ENCODE measurements around the gene THSD4.

The THSD4 gene

DNA sequence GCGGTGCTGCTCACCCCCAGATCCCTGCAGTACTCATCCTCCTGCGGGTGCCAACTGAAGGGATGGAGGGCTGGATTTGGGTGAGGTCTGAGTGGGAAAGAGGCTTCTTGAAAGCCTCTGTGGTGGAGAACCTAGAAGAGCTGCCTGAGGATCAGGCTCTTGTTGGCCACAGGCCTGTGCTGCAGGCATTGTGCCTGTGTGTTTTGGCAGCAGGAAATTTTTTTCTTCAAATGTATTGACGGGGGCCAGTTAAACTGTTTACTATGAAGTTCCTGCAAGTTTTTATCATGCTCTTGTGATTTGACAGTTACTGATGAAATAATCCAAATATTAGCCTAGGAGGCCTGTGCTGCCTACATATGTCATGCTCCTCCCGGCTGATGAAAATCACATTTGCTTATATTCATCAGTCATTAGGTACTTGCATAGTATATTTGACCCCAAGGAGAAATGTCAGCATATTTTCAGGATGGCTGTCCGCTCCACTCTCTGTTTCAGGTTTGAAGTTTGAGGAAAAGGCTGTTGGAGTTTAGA is 103.1 kb downstream of the THSD4 start:
- in situ Hi-C loops (cut with MboI; ENCODE audit: low sequenced_read_pairs) = no loop called here

- in situ Hi-C loops (cut with MboI; ENCODE audit: low sequenced_read_pairs) = no loop called here
These were observed 103.8 kb downstream of the THSD4 start for GRCh38 chr15:71219101-71219500.

GRCh38 chr15:71219645-71220044 is 104.4 kb downstream of the THSD4 start:
- in situ Hi-C loops (cut with MboI; ENCODE audit: low sequenced_read_pairs) = no loop called here

- in situ Hi-C loops (cut with MboI; ENCODE audit: low sequenced_read_pairs) = no loop called here
These were observed 105.6 kb downstream of the THSD4 start for GRCh38 chr15:71220828-71221227.

DNA sequence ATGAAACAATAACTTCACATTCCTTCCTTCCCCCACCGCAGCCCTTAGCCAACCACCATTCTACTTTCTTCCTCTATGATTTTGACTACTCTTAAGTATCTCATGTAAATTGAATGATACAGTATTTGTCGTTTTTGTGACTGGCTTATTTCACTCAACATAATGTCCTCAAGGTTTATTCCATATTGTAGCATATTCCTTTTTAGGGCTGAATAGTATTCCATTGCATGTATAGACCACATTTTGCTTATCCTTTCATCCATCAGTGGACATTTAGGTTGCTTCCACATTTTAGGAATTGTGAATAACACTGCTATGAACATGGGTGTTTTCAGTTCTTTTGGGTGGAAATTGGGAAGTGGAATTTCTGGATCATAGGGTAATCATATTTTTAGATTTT is 106.1 kb downstream of the THSD4 start:
- in situ Hi-C loops (cut with MboI; ENCODE audit: low sequenced_read_pairs) = no loop called here

GRCh38 chr15:71223516-71223915 is 108.2 kb downstream of the THSD4 start:
- in situ Hi-C loops (cut with MboI; ENCODE audit: low sequenced_read_pairs) = no loop called here

GRCh38 chr15:71224024-71224423 is 108.8 kb downstream of the THSD4 start:
- in situ Hi-C loops (cut with MboI; ENCODE audit: low sequenced_read_pairs) = no loop called here

GRCh38 chr15:71225851-71226250 is 110.6 kb downstream of the THSD4 start:
- in situ Hi-C loops (cut with MboI; ENCODE audit: low sequenced_read_pairs) = no loop called here

DNA sequence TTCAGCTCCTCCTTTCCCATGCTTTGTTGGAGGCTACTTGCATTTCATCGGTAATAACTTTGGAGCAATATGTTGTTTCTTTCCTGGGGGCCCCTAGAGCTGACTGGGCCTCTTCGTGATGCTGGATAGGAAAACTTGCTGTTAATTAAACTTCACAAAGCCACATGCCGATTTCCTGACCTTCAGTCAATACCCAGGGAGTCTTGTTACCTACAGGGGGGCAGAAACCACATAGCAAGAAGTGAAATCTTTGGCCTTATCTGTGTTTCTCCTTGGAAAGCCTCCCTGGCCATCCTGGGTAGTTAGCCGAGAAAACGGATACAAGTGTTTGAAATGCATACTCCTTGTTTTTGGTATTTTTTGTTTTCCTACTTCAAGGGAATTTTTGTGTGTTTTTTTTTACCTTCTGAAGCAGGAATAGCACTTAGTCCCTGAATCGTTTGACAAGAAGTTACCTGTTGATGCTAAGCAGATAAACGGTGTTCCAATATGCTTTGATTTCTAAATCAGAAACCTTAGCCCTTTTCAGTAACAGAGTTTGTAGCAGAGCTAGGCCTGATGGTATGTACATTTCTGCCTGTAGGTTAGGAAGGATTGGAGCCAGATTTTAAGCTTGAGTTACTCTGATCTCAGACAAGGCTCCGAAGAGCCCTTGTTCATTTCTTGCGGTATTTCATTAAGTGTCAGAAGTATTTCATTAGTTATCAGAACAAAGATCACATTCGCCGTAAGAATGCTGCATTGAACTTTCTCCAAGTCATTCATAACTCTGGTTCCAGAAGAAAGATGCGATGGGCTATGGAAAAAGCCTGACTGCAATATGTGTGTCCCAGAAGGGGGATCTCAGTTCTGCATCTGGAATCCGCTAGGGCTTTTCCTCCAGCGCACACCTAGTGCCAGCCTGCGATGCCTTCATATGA is 111.5 kb downstream of the THSD4 start:
- in situ Hi-C loops (cut with MboI; ENCODE audit: low sequenced_read_pairs) = no loop called here

DNA sequence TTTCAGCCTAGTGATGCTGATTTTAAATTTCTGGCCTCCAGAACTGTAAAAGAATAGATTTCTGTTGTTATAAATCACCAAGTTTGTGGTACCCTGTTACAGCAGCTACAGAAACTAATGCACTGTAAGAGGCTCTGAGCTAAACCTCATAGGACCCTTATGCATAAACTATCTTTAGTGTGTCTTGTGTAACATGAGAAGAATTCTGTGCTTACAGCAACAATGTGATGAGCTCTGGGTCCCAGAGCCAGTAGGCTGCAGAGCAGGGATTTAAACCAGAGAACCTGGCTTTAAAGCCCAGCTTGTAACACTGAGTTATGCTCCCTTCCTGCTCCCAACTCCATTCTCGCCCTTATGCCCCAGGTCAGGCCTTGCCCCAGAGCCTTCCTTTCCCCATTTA is 113.1 kb downstream of the THSD4 start:
- in situ Hi-C loops (cut with MboI; ENCODE audit: low sequenced_read_pairs) = no loop called here

- in situ Hi-C loops (cut with MboI; ENCODE audit: low sequenced_read_pairs) = no loop called here
These were observed 115.0 kb downstream of the THSD4 start for GRCh38 chr15:71230303-71230702.

DNA sequence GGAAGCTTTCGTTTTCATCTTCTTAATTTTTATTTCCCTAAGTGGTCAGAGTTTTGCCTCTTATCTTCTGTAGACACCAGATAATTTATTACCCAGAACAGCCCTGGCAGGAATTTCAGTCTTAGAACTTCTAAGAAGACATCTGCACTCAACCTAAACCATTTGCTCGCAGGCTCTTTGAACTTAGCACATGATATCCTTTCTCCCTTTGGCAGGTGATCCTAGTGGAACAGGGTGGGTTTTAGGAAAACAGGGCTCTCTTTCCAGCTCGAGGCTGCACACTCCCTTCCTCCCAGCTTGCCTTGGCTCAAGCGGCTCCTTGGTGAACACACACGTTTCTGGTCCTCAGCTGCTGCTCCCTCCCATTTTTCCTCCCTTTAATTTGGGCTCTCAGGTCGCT is 116.5 kb downstream of the THSD4 start:
- in situ Hi-C loops (cut with MboI; ENCODE audit: low sequenced_read_pairs) = no loop called here

DNA sequence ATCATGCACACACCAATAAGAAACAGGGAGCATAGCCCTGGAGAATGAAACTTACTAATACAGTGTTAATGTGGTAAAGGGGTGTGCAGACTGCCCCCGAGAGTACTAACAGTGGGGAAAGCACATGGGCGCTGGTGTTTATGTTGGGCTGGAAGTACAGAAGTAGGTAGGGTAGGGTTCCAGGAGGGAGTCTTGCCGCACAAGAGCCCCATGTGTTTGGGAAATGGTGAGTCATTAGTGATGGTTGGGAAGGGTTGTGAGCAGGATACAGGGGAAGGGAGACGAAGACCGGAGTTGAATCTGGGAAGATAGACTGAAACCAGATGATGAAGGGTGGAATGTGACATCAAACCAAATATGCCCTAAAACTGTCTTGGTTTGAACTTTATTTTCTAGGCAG is 117.1 kb downstream of the THSD4 start:
- in situ Hi-C loops (cut with MboI; ENCODE audit: low sequenced_read_pairs) = no loop called here

DNA sequence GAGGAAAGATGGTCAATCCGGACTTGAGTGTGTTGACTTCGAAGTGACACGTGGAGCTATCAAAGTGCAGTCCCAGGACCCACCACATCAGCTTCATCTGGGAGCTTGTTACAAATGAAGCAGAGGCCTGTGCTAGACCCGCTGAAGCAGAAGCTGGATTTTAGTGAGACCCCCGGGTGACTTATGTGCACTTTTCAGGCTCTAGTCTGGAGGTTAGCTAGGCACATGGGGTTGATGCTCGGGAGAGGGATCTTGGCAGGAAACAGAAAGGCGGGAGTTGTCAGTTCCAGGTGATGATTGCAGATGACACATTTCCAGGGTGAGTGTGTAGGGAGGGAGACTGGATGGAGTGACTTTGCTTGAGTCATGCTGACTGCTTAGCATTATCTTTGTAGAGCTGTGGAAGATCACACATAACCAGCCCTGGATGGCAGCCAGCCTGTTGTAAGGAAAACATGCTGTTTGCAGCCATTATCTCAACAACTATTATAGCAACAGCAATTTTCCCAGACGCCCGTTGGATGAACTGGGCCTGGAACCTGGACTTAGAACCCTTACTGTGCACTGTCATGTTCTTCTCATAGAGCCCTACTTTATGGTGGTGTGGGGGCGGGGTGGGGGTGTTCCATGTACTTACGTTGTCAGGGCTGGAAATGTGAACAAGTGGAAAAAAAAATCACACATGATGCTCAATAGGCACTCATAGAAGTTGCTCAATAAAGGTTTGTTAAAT is 122.4 kb downstream of the THSD4 start:
- in situ Hi-C loops (cut with MboI; ENCODE audit: low sequenced_read_pairs) = no loop called here

GRCh38 chr15:71238926-71239325 is 123.7 kb downstream of the THSD4 start:
- in situ Hi-C loops (cut with MboI; ENCODE audit: low sequenced_read_pairs) = no loop called here

GRCh38 chr15:71239592-71240364 is 124.5 kb downstream of the THSD4 start:
- in situ Hi-C loops (cut with MboI; ENCODE audit: low sequenced_read_pairs) = no loop called here

DNA sequence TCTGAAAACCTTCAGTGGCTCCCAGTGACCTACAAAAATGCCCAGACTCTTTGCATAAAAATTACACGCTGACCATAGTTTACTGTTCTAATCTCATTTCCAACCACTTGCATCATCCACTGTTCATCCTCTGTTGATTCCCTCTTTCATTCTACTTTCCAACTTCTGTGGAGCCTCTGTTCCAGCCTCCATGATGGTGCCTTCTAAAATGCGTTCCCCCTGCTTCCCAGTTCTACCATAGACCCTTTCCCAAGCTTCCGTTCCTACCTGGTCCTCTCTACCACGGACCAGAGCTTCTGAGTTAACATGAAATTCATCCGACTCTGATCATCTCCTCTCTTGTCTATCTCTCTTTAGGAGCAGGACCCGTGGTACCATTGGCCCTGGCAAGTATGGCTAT is 127.0 kb downstream of the THSD4 start:
- in situ Hi-C loops (cut with MboI; ENCODE audit: low sequenced_read_pairs) = no loop called here

DNA sequence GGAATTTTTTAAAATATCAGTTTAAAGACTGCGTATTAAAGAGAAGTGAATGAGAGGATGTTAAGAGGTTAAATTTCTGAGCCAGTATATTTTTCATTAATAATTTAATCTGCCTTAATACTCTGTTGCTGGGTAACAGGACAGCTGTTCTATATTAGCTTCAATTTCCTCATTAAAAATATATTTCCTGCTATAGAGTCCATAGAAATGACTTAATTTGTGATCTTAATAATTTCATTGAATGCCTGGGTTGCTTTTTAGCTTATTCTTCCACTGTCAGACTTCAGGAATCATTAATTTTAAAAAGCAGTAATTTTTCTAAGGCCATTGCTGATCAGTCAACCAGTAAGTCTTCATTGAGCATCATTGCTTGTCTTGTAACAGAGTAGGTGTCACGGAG is 129.0 kb downstream of the THSD4 start:
- in situ Hi-C loops (cut with MboI; ENCODE audit: low sequenced_read_pairs) = no loop called here

DNA sequence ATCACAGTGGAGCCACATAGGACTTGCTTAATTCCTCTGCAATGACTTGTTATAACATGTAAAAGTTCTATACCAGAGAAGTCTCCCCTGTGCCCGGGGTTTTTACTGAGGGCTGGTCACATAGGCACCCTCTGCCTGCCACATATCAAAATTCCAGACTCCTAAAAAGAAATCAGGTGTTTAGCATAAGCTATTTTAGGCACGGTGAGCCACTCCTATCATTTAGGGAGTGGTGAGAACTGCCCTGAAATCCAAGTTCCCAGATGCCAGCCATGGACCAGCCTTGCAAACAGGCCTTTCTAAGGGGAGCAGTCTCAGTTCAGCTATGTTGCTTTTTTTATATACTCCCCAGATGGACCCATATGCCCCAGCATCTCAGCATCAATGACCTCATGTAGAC is 130.3 kb downstream of the THSD4 start:
- in situ Hi-C loops (cut with MboI; ENCODE audit: low sequenced_read_pairs) = no loop called here

DNA sequence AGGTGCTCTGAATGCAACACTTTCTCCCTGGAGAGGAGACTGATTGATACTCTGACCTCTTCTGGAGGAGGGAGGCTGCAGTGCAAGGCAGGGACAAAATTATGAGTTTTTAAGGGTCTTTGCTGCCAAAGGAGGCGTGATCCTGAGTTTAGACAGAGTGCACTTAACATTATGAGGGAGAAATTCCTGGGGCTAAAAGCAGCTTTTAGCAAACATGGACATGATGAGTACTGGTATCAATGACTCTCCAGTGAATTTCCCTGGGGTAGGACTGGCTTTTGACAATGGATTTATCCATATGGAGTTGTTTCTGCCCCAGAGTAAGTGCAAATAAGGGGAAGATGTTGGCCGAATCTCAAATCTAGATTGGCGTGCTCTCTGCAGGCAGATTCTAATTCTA is 133.1 kb downstream of the THSD4 start:
- in situ Hi-C loops (cut with MboI; ENCODE audit: low sequenced_read_pairs) = no loop called here

DNA sequence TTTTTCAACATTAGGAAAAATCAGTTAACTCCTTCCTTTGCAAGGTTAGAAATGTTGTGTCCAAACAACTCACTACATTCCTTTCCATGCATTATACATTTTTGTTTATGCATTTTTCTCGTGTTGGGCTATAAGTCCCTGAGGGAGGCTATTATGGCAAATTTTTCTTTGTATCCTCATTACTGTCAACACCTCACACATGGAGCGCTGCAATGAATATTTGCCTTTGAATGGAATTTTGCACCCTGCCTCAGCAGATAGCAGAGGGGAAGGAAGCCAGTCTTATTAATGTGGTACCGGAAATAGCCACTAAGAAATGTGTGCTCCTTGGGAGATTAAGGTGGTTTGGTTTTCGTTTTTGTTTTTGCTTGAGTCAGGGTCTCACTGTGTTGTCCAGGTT is 134.7 kb downstream of the THSD4 start:
- in situ Hi-C loops (cut with MboI; ENCODE audit: low sequenced_read_pairs) = no loop called here
